SHP77 (cell line): ENCODE data around the gene SLC4A7.
A peak's percentile ranks its signal among the peaks of the same experiment; 100 is the strongest.
"Not testable (repeated sequence)": the region's sequence is repeated elsewhere in the genome, so short reads cannot be mapped to it uniquely, and the experiment has no call there.

Experiments
- DNase-seq, 2 experiments: peaks; one replicate each; lab custom pipeline; 2025; lab: John Stamatoyannopoulos, UW

The SLC4A7 gene

DNA sequence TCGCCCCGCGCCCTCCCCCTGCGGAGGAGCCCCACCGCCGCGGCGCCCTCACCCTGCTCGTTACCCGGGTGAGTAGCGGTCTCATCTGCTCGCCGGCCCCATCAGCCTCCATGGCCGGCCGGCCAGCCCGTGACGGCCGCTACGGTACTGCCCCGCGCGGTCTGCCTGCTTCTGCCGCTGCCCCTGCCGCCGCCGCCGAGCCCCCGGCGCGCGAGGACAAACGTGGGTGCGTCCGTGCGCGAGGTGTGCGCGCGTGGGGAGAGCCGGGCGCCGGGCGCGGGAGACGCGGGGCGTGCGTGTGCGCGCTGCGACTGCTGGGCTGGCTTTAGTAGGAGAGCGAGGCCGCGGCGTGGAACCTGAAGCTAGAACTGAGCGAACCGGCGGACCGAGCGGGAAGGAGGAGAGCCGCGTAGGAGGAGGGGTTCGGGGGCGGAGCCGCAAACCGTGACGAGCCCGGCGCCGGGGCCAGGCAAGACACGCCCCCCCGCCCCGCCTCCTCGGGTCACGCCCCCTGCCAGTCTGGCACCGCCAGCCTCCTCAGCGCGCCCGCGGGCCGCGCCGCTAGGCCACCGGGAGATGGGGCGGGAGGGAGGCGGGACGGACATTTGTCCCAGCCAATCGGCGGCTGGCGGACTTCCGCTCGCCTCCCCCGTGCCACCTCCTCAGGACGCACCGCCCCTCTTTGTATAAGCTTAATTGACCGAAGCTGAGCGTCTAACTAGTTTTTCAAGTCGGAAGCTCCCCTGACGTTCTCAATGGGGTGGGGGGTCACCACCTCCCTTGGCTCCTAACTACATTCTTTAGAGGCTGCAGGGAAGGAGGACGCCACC lies at the start of gene SLC4A7:
Gene SLC4A7 (minus strand): TSS at position 370 of the 830 bp plus-strand sequence. CDS start 258 bp downstream, at position 112.
- peak; percentile 83 to 88 for DNase-seq

GRCh38 chr3:27533261-27533607 lies 49.0 kb upstream of the SLC4A7 start:
- no peak for DNase-seq

GRCh38 chr3:27532426-27533260 lies 48.5 kb upstream of the SLC4A7 start:
- DNase-seq = no peak

DNA sequence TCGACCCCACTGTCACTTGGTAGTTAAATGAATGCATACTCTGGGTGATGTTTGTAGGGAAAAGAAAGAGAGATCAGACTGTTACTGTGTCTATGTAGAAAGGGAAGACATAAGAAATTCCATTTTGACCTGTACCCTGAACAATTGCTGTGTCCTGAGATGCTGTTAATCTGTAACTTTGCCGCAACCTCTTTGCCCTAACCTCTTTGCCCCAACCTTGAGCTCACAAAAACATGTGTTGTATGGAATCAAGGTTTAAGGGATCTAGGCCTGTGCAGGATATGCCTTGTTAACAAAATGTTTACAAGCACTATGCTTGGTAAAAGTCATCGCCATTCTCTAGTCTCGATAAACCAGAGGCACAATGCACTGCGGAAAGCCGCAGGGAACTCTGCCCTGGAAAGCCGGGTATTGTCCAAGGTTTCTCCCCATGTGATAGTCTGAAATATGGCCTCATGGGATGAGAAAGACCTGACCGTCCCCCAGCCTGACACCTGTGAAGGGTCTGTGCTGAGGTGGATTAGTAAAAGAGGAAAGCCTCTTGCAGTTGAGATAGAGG lies 47.1 kb upstream of the SLC4A7 start:
- DNase-seq = not testable (repeated sequence)

DNA sequence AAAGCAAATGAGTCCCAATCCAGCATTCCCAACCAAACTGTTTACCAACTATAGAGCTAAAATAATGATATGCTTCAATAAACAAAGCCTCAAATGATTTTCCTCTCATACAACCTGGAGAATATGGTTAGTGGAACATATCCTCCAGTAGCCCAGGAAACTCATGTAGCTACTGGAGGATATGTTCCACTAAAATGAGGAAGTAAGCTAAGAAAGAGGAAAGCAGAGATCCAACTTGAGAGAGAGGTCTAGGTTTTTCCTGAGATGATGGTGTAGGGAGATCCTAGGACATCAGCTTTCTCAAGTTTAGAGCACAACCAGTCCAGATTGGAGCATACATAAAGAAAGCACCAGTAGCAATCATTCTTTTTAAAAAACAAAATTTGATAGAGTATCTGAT lies 44.6 kb upstream of the SLC4A7 start:
- no peak for DNase-seq

DNA sequence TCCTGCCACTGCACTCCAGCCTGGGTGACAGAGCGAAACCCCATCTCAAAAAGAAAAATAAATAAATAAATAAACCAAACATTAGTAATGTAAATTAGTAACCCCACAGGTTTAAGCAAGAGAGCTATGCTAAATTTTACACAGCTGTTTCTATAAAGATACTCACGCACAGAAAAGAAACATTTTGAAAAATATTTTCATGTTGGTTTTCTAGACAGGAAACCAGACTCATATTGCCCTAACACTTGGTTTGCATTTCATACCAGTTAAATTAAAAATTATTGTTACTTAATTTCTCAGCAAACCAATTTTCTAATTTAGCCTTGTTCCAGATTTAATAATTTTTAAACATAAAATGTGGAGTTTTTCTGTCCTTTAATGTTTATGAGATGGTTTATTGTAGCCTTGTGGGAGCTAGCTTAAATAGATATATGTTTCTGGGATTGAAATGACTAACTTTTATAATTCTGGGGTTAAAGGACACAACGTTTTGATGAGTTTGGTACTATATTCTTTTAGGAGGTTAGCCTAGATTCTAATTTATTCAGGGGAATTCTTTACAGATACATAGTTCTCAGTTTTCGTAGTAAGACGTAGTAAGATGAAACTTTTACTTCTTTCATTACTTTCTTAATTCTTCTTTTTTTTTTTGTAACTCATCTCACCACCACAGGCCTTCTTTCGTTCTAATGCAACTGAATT lies 42.6 kb upstream of the SLC4A7 start:
- DNase-seq = no peak

- DNase-seq = no peak
Measured at GRCh38 chr3:27521872-27522265, 37.7 kb upstream of the SLC4A7 start.

GRCh38 chr3:27521179-27521871 lies 37.1 kb upstream of the SLC4A7 start:
- no peak for DNase-seq

- no peak for DNase-seq
Measured at GRCh38 chr3:27511724-27512422, 27.7 kb upstream of the SLC4A7 start.

DNA sequence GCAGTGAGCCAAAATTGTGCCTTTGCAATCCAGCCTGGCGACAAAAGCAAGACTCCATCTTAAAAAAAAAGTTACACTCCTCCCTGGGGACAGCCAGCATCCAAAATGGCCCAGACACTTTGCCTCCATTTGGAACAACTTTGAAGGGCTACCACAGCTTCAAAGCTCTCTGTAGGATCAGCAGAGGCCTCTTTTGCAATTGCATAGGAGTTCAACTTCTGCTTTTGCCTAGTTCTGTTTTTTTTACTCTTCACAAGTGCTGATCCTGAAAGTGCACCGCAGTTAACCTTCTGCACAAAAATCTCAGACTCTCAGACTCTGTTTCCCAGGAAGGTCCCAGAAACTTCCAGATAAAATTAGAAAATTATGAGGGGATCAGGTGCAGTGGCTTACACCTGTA lies 25.2 kb upstream of the SLC4A7 start:
- DNase-seq = no peak

DNA sequence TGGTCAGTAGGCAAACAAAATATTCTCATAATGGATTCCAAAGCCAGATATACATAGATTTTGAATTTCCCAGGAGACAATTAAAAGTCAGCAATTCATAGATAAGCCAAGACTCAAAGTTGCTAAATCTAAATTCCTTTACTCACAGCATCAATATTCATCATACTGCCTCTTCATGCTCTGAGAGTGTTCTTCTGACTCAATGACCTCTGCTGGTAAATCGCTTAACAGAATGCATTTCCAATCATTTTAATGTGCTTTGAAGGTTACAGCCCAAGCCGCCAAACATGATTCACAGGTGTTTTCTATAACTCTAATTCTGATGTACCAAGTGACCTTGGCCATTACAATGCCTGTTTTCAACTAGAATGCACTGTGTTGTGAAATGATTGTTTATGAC lies 24.2 kb upstream of the SLC4A7 start:
- no peak for DNase-seq

GRCh38 chr3:27507515-27508266 lies 23.5 kb upstream of the SLC4A7 start:
- no peak for DNase-seq

- no peak for DNase-seq
Measured at GRCh38 chr3:27507111-27507510, 22.9 kb upstream of the SLC4A7 start.

DNA sequence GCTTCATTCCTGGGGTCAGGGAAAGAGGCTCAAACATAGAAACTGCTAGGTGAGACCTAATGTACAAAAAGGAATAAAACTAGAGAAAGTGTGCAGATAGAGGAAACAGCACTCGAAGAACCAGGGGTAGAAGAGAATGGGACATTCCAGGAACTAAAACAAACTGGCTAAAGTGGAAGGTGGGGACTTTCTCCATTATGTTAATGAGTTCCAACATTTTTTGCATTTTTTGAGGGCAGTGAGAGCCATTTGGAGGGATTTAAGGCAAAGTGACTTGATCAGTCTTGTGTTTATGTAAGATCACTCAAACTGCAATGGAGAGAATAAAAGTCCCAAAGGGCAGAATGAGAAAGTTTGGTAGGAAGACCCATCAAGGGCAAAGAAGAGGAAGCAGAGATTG lies 20.6 kb upstream of the SLC4A7 start:
- no peak for DNase-seq

DNA sequence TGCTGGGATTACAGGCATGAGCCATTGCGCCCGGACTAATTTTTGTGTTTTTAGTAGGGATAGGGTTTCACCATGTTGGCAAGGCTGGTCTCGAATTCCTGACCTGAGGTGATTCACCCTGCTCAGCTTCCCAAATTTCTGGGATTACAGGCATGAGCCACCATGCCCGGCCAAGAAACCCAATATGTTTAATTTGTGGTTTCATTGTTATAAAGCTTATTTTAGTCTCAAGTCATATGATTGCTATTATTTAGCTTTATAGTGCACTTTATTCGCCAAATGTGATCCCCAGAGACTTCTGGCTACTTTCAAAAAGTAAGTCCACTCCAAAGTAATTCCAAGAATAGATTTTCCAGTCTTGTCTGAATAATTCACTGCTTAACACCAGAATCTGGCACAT lies 19.3 kb upstream of the SLC4A7 start:
- DNase-seq = no peak

GRCh38 chr3:27501759-27502158 lies 17.6 kb upstream of the SLC4A7 start:
- no peak for DNase-seq

GRCh38 chr3:27500986-27501385 lies 16.8 kb upstream of the SLC4A7 start:
- no peak for DNase-seq

DNA sequence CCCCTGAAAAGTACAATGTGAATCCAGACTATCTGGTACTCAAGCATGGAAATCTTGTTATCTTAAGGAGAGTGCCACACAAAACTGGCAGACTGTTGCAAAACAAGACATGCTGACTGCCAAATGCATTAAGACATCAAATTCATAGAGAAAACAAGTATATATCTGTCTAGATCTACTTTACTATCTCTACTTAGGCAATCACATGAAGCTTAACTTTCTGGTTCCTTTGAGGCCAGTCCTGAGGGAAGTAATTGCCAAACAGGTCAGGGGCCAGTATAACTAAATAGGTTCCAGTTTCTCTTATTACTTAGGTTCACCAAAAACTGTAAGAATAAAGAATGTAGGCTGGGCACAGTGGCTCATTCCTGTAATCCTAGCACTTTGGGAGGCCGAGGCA lies 15.9 kb upstream of the SLC4A7 start:
- DNase-seq = no peak

GRCh38 chr3:27494784-27495183 lies 10.6 kb upstream of the SLC4A7 start:
- no peak for DNase-seq

- no peak for DNase-seq
Measured at GRCh38 chr3:27488821-27489220, 4.6 kb upstream of the SLC4A7 start.
